NCI-H524 (cell line): ENCODE results near the gene CCT7.
"Not testable (repeated sequence)": the region's sequence is repeated elsewhere in the genome, so short reads cannot be mapped to it uniquely, and the experiment has no call there.

Experiments used
- DNase-seq, 2 experiments: peaks; one replicate each; lab custom pipeline; 2025; lab: John Stamatoyannopoulos, UW

The CCT7 gene

DNA sequence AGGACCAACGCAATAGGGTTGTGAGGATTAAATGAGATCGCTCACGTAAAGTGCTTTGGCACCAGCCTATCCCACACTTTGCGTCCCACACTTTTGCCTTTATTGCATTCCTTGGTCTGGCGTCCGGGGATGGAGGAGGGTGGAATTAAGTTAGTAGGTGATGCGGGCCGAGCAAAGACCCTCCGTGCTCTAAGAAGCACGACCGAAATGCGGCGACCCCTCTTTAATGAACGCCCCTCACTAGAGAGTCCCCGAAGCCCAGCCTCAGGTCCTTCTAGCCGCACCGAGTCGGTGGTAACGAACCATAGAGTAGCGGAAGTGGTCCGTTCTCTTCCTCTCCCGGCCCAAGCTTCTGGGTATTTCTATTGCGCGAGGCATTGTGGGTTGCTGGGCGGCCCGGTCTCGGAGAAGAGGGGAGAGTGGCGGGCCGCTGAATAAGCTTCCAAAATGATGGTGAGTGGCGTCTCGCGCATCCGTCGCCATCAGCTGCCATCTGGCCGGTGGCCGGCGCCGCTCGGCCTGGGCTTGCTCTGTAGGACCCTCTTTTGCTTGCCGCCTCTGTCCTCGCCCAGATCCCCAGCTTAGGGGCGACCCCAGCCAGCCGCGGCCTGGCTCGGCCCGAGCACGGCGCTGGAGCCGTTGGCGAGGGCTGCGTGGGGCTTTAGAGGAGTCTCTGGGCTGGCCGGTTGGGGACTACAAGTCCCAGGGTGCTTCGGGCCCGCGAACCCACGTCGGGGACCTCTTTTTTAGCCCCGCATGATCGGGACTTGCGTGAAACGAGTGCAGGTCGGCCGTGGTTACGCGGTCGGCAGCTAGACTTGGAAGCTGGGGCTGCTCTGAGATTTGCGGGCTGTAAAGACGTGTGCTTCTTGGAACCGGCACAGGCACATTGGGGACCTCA is at the start of gene CCT7:
CCT7 (plus strand) TSS at position 377 of the 901 bp plus-strand sequence; CDS start at position 448, 71 bp downstream.
- DNase-seq = peak; percentile 88 to 93

DNA sequence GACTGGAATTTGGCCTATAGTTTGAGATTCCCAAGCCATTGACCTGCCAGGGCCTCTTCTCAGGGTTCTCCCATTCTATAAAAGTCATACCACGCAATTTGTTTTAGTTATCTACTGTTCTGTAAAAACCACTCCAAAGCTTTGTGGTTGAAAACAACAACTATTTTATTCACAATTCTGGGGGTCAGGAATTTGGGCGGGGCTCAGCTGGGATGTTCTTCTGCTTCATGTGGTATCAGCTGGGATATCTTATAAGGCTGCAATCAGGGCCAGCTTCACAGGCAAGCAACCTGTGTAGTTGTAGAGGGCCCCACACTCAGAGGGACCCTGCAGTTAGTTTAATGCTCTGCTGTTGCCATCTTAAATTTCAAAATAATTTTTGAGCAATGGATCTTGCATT is 48.1 kb upstream of the CCT7 start:
- no peak for DNase-seq

DNA sequence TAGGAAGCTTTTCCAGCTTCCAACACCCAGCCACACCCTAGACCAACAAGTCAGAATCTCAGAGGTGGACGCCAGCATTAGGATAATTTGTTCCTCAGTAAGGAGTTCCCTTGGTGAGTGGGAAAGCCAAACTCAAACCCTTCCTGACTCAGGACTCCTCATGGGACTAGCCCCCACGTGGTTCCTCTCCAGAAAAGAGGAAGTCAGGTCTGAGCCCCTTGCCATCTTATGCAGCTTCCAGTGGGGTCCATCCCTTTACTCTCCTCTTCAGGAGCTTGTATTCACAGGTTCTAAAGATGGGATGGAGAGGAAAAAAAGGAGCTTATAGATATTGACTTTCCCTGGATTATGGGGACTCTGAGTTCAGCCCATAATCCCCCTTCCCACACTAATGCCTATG is 46.6 kb upstream of the CCT7 start:
- no peak for DNase-seq

DNA sequence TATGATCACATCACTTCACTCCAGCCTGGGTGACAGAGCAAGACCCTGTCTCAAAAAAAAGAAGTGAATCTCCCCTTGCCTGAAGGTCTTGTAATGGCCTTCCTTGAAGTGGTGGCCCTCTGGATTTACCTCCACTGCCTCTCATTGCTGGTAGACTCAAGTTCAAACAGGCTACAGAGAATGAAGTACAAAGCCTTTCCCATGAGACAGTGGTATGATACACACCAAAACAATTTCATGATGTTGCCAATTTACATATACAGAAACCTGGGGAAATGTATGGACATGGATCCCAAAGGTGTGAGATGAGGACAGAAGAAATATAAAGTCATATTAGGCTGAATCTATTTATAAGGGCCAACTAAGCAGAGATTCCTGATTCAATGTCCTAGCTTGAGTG is 36.5 kb upstream of the CCT7 start:
- DNase-seq = no peak

DNA sequence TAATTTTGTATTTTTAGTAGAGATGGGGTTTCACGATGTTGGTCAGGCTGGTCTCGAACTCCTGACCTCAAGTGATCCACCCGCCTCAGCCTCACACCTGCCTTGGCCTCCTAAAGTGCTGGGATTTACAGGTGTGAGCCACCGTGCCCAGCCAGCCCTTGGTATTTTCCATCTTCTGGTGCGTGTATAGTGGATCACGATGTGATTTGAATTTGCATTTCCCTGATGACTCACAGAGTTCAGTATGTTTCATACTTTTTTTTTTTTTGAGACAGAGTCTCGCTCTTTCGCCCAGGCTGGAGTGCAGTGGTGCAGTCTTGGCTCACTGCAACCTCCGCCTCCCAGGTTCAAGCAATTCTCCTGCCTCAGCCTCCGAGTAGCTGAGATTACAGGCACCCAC is 33.8 kb upstream of the CCT7 start:
- DNase-seq = not testable (repeated sequence)

DNA sequence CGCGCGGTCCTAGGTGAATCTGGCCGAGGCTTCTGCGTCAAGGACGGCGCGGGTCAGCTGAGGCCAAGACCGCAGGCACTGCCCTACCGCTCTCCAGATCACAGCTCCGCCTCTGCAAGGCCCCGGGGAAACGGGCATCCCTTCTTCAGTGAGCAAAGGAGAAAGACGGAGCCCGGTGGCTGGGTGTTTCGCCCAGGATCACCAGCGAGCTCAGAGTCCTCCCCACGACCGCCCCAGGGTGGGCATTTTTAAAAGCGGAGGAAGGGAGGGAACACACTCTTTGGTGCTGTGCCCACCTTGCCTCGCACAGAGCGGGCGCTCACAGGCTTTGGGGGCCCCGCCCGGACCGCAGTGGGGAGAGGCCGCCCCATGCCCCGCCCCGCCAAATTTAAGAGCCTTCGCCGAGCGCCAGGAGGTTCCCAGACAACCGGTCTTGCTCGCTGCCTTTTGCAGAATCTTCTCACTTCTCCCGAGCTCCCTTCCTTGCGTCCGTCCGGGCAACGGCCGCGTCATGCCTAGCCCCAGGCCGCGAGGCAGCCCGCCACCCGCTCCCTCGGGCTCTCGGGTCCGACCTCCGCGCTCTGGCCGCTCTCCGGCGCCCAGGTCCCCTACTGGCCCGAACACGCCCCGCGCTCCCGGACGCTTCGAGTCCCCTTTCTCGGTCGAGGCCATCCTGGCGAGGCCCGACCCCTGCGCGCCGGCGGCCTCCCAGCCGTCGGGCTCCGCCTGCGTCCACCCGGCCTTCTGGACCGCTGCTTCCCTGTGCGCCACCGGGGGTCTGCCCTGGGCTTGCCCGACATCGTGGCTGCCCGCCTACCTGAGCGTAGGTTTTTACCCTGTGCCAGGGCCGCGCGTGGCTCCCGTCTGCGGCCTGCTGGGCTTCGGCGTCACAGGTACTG is 31.7 kb upstream of the CCT7 start, which contains the start of gene NOTO:
NOTO (plus strand) TSS at position 419 of the 899 bp plus-strand sequence; CDS start at position 512, 93 bp downstream.
- peak in 1 of 2 experiments; percentile 35 for DNase-seq

DNA sequence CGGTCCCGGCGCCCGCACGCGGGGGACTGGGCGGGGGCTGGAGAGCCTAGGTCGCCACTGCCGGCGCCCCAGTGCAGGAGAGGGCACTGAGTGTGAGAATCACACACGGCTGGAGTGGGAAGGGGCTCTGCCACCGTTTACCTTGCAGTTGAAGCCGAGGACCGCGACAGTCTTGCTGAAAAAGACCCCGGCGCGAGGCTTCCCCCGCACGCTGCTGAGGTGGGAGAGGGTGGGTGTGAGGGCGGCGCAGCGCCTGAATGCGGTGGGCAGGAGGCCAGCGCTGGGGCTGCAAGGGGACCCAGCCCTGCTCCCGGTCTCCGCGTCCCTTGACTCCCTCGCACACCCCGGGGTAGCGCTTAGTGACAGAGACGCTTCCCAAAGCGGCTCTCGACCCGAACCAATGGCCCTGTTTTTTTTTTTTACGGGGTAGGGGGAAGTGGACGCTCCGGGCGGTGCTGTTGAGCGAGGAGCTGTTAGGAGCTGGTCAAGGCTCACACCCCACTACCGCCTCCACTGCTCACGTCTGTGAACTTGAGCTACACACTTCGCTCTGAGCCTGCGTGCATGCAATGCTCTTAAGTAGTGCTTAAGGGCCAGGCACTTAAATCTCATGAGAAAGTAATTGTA is 30.9 kb upstream of the CCT7 start:
- peak; percentile 23 to 76 for DNase-seq

DNA sequence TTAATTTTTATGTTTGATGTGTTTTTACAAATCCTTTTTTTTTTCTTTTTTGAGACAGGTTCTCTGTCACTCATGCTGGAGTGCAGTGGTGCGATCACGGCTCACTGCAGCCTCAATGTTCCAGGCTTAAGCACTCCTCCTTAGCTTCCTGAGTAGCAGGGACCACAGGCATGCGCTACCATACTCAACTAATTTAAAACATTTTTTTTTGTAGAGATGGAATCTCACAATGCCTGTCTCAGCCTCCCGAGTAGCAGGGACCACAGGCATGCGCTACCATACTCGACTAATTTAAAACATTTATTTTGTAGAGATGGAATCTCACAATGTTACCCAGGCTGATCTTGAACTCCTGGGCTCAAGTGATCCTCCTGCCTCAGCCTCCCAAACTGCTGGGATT is 28.5 kb upstream of the CCT7 start:
- no peak for DNase-seq

DNA sequence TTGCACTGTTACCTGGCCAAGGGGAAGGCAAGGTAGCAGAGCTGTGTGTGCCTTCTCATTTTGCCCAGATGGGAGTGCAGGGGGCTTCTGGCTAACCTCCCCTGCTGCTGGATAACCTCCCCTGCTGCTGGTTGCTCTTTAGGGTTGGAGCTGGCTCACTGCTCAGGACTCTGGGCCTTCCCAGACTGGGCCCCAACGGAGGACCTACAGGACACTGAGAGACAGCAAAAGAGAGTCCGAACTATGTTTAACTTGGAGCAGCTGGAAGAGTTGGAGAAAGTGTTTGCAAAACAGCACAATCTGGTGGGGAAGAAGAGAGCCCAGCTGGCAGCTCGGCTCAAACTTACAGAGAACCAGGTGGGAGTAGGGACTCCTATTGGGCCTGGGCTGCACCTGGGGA is 25.9 kb upstream of the CCT7 start:
- no peak for DNase-seq

DNA sequence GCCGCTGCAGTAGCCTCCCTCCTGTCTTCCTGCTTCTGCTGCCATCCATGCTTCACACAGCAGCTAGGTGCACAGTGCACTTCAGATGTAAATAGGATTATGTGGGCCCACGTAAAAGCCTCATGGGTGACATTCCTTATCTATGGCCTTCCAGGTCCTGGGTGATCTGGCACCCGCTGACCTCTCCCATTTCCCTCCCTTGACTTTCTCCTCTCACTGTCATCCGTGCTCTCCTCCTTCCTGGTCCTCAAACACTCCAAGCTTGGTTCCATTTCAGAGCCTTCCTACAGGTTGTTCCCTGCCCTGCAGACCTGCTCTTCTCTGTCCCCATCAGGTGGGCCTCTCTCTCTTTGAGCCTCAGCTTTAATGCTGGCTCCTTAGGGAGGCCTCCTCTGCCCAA is 24.1 kb upstream of the CCT7 start:
- DNase-seq = no peak

DNA sequence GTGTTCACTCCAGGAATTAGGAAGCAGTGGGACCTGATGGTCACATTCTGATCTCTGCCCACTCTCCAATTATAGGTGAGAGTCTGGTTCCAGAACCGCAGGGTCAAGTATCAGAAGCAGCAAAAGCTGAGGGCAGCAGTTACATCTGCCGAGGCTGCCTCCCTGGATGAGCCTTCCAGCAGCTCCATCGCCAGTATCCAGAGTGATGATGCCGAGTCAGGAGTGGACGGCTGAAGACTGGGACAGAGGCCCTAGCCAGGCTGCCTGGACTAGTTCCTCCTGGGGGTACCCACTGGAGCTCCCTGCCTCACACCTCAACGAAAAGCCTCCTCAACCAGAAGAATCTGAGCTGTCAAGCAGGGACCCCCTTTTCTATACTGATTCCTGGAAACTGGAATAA is 23.4 kb upstream of the CCT7 start:
- no peak for DNase-seq

DNA sequence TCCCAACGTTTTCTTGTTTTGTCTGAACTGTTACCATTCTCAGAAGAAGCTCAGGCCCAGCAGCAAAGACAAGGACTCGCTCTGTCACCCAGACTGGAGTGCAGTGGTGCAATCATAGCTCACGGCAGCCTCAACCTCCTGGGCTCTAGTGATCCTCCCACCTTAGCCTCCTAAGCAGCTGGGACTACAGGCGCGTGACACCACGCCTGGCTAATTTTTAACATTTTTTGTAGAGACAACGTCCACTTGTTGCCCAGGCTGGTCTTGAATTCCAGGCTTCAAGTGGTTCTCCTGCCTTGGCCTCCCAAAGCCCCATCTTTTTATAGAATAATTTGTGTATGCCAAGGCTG is 22.0 kb upstream of the CCT7 start:
- no peak for DNase-seq

DNA sequence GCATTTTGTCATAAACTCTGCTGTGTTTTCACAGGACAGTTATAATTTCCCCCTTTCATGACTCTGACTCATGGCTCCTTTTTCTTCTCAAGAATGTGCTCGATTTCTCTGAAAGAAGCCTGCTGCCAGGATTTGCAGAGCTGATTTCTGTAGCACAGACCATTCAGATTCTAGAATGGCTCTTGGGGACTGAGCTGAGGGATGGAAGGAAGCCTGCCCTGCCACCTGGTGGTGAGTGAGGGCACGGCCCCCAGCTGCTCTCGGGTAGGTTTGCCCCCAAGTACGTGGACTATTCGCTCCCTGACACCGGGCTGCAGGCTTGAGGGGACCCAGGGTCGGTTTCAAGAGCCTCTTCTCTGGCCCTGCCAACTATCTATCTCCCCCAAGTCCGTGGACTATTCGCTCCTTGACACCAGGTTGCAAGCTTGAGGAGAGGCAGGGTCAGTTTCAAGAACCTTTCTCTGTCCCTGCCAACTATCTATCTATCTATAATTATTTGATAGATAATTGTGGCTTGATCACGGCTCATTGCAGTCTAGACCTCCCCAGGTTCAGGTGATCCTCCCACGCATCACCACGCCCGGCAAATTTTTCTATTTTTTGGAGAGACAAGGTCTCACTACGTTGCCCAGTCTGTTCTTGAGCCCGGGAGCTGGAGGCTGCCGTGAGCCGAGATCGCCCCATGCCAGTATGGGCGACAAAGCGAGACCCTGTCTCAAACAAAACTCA is 21.5 kb upstream of the CCT7 start:
- DNase-seq = peak; percentile 33 to 67

DNA sequence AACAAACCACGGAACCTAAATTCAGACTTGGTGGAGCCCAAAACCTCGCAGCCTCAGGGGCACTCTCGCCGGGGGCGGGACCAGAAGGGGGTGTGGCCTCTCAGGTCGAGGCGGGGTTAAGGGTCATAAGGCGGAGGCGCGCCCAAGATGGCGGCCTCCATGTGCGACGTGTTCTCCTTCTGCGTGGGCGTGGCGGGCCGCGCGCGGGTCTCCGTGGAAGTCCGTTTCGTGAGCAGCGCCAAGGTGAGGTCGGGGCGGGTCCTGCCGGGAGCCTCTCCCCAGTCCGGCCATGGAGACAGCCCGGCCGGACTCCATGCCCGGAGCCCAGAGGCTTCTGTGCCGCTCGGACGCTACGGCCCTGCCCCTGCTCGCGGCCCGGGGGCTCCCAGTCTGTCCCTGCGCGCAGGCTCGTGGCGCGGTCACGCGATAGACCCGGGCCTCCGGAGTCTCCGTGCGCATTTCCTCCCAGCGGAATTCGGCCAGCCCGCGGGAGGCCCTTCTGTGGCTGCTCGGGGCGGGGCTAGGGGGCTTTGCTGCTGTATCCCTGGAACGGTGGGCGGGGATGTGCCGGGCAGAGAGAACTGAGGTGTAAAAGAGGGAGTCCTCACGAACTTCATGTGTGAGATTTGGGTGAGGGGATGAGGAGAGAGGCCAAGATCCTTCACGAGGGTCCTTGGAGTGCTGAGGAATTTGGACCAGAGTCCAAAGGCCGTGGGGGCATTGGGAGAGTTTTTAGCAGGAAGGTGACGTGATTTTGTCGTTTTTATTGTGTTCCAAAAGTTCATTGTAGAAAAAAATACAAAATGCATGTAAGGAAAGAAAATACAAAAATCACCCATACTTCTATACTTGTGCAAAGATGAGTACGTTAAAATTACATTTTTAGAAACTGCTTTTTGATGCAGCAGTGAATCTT is 19.7 kb upstream of the CCT7 start, which contains the start of gene SMYD5:
SMYD5 (plus strand) TSS at position 126 of the 916 bp plus-strand sequence; CDS start at position 148, 22 bp downstream.
- DNase-seq = peak; percentile 66 to 79

DNA sequence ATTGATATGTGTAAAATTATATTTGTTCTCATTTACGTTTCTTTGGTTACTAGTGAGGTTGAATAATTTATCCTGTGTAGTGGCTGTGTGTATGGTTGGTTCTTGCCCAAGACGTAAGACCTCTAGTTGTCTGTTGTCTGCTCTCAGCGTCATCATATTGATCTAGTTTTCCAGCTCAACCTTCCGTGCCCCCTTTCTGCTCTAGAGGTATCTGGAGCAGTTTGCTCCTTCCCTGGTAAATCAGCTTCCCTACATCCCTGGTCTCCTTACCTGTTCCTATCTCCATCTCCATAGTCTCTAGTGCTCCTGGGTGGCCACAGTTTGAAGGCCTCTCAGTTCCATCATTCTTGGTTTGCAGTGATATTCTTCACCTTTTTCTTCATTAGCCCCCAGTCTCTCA is 18.9 kb upstream of the CCT7 start:
- no peak for DNase-seq

DNA sequence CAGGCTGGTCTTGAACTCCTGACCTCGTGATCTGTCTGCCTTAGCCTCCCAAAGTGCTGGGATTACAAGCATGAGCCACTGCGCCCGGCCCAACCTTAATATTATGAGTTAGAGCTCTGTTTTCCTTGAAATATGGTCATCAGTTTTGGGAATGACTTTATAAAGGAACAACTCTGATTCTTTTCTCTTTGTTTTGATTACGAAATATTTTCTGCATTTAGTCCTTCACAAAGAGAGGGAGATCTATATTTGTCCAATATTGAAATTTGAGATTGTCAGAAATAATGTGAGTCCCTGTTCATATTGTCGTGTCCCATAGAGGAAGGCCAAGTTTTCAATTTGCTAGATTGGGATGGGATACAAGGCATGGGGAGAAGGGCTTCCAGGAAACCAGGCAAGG is 16.9 kb upstream of the CCT7 start:
- DNase-seq = no peak

DNA sequence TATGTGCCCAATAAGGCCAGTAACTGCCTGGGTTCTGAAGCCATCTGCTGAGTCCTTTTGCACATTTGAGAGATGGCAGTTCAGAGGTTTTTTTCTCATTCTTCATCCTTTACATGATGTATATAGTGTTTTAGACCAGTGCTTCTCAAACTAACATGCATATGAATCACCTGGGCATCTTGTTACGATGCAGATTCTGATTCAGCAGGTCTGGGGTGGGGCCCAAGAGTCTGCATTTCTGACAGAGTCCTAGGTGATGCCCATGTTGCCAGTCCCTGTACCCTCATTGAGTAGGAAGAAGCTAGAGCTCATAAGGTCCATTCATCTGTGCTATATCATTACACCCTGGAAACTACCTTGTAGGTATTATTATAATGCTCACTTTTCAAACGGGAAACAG is 16.3 kb upstream of the CCT7 start:
- no peak for DNase-seq

DNA sequence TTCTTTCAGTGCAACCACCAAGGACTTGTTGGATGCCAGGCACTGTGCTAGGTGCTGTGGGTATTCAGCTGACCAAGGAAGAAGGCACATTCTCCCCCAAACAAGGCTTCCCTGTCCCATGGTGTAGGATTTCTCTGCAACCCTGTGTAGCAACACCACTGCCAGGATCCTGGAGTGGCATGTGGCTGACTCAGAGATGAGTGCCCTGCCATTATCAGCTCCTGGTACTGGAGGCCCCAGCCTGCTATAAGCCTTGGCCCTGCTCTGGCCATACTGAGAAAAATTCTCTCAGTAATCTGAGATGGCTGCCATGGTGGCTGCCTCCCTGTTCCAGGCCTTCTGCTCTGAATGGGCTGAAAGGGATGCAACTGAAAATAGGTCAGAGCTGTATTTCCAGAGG is 15.8 kb upstream of the CCT7 start:
- no peak for DNase-seq

DNA sequence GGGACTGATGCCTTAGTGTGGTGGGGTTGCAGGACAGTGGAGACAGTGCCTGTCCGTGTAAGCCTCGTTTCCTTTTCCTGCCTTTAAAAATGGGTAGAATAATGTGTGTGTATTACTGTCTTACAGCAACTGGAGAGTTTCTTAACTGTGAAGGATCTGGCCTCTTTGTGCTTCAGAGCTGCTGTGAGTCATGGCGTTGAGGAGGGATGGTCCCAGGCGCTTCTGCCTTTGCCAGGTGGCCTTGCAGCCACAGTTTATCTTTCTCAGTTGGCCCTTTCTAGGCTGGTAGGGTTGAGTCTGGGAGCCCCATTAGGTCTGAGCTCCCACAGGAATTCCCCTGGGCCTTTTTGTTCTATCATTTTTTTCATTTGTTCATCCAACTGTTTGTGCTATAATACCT is 10.3 kb upstream of the CCT7 start:
- no peak for DNase-seq
